Uterus (tissue), 4 donors: ENCODE data around the gene HAGH. TPM values are rescaled to one million over a fixed set of nuclear protein-coding genes. Genes with fewer than 3 reads are reported as not detected.

Source experiments
- DNase-seq, 2 donors: peaks; one replicate each; pipeline ENCODE4 v3.0.0-alpha.2; 2019 to 2020
- H3K27ac ChIP-seq, 2 donors: fragments of 200-600 bp; sonication (generic); 1 replicate in 1 of 2; 2 replicates in 1 of 2; pipeline ENCODE4 v1.5.1; 2016 to 2018
- H3K27me3 ChIP-seq, 2 donors: fragments of 200-600 bp; sonication (generic); one replicate each; pipeline ENCODE4 v1.5.1; 2018 to 2019; ENCODE audit warnings: control low read depth in 1 of 2
- H3K36me3 ChIP-seq, 2 donors: fragments of 200-600 bp; sonication (generic); one replicate each; pipeline ENCODE4 v1.5.1; 2019; ENCODE audit warnings: control low read depth in 1 of 2
- H3K4me1 ChIP-seq, 2 donors: fragments of 200-600 bp; sonication (generic); one replicate each; pipeline ENCODE4 v1.5.1; 2018 to 2019; ENCODE audit warnings: control low read depth in 1 of 2
- H3K4me3 ChIP-seq, 2 donors: fragments of 200-600 bp; sonication (generic); 1 replicate in 1 of 2; 2 replicates in 1 of 2; pipeline ENCODE4 v1.5.1; 2018 to 2019; ENCODE audit warnings: mild to moderate bottlenecking in 1 of 2
- H3K9me3 ChIP-seq, 2 donors: fragments of 200-600 bp; sonication (generic); one replicate each; pipeline ENCODE4 v1.5.1; 2019; ENCODE audit warnings: control low read depth in 1 of 2
- CTCF ChIP-seq, 4 experiments: fragments of 200-600 bp in 2 of 4; fragments of 450-650 bp in 2 of 4; sonication (generic) in 2 of 4; IDR thresholded peaks; one replicate each; pipeline ENCODE4 v1.5.1; 2016 to 2019; ENCODE audit warnings: antibody characterized with exemption in 4 of 4, mild to moderate bottlenecking in 2 of 4, moderate library complexity in 1 of 4
- POLR2A ChIP-seq, 2 donors: fragments of 450-650 bp; IDR thresholded peaks; one replicate each; pipeline ENCODE4 v1.6.1; 2016; ENCODE audit warnings: antibody characterized with exemption in 2 of 2, mild to moderate bottlenecking in 1 of 2, moderate library complexity in 1 of 2
- intact Hi-C: fragments of 100-400 bp; cut with DNase I; formaldehyde crosslinking; loops from one replicate; pipeline ENCODE4 v1.15.1; 2023; ENCODE audit warnings: low total_unique reads
- total RNA-seq, 4 donors: library from RNA; depleted of rRNA in 3 of 4; stranded (reverse); fragments of >200 nt in 3 of 4; gene quantifications; one replicate each; pipeline versions ENCODE4 v1.1.0 to v1.2.4, GENCODE V29; 2014 to 2023
- donor health status: DM: yes; HTN: yes; CAD: no.

HAGH gene
- total RNA-seq, 4 donors from 2014 or later: 22.9 to 75.3 (median 34.0) TPM

GRCh38 chr16:1784977-1785845 is 41.4 kb downstream of the HAGH start:
- no peaks in the 10 kb centered on the region for H3K36me3 ChIP-seq

GRCh38 chr16:1782408-1783264 is 44.0 kb downstream of the HAGH start, which contains the start of the genes NUBP2 and SPSB3:
Gene NUBP2 (plus strand): TSS chr16:1782960. CDS start chr16:1783021, 61 bp downstream.
Gene SPSB3 (minus strand): TSS chr16:1782571. CDS start chr16:1781483, 1,088 bp downstream.
- TF ChIP-seq POLR2A (IDR thresholded peaks at IDR 0.05): peak; percentile 62 to 80
- TF ChIP-seq CTCF (IDR thresholded peaks at IDR 0.05): peak in 1 of 4 experiments; percentile 3
- Histone ChIP-seq H3K4me3 (peak within 1 kb of the TSS; percentile 67 to 98), H3K9me3 (no peaks in the 10 kb centered on the region), H3K27me3 (no peaks in the 10 kb centered on the region), H3K4me1 (peaks cover 0 to 7% of the 10 kb centered on the region in 2 donors), H3K27ac (peak within 1 kb of the TSS; percentile 80 to 87), H3K36me3 (no peaks in the 10 kb centered on the region)
- peak; percentile 99 to 100 for DNase-seq
- intact Hi-C loops: no loop called here

More at GRCh38 chr16:1784977-1785845, 41.4 kb downstream of the HAGH start:
- H3K27ac ChIP-seq: no peak overlapping the region
- H3K27me3 ChIP-seq: no peaks in the 10 kb centered on the region
- DNase-seq: peak in 1 of 2 donors; percentile 13
- no peaks in the 10 kb centered on the region for H3K9me3 ChIP-seq
- no peak overlapping the region for H3K4me3 ChIP-seq
- intact Hi-C loops: no loop called here
- TF ChIP-seq CTCF (IDR thresholded peaks at IDR 0.05): no peak
- no peak for TF ChIP-seq POLR2A (IDR thresholded peaks at IDR 0.05)
- peaks cover 0 to 7% of the 10 kb centered on the region in 2 donors for H3K4me1 ChIP-seq

GRCh38 chr16:1781758-1782407 is 44.7 kb downstream of the HAGH start:
- no peaks in the 10 kb centered on the region for H3K36me3 ChIP-seq
- DNase-seq: peak in 1 of 2 donors; percentile 33
- H3K27me3 ChIP-seq: no peaks in the 10 kb centered on the region
- H3K4me1 ChIP-seq: peaks cover 0 to 7% of the 10 kb centered on the region in 2 donors
- peak overlapping the region; percentile 80 to 87 for H3K27ac ChIP-seq
- intact Hi-C loops: no loop called here
- TF ChIP-seq CTCF (IDR thresholded peaks at IDR 0.05): no peak
- TF ChIP-seq POLR2A (IDR thresholded peaks at IDR 0.05): no peak
- peak overlapping the region; percentile 47 to 98 for H3K4me3 ChIP-seq
- H3K9me3 ChIP-seq: no peaks in the 10 kb centered on the region

- H3K9me3 ChIP-seq: no peaks in the 10 kb centered on the region
- peak overlapping the region; percentile 47 to 98 for H3K4me3 ChIP-seq
- intact Hi-C loops: no loop called here
- H3K4me1 ChIP-seq: peaks cover 0 to 7% of the 10 kb centered on the region in 2 donors
- no peaks in the 10 kb centered on the region for H3K27me3 ChIP-seq
- DNase-seq: peak in 1 of 2 donors; percentile 21
- TF ChIP-seq CTCF (IDR thresholded peaks at IDR 0.05) (no peak), POLR2A (IDR thresholded peaks at IDR 0.05) (no peak)
- H3K36me3 ChIP-seq: no peaks in the 10 kb centered on the region
- peak overlapping the region; percentile 80 to 87 for H3K27ac ChIP-seq
Observed at GRCh38 chr16:1781254-1781653, 45.4 kb downstream of the HAGH start.
